OCI-LY1 (cell line): ENCODE results near the gene S100PBP.

Source experiments
- EZH2 ChIP-seq: fragments of 200-600 bp; sonication (generic), shearing (Covaris generic); IDR thresholded peaks from 2 replicates; pipeline ENCODE4 v1.8.0; 2017; ENCODE audit warnings: borderline replicate concordance, mixed run types, mild to moderate bottlenecking, antibody characterized with exemption, low read length, moderate library complexity, mixed read lengths
- TF ChIP-seq, protein P1 (sequence below): fragments of 200-600 bp; sonication (generic), shearing (Covaris generic); IDR thresholded peaks from 2 replicates; pipeline ENCODE4 v1.5.1; 2017; ENCODE audit warnings: mild to moderate bottlenecking, antibody characterized with exemption, low read length, moderate library complexity, mixed read lengths

DNA sequence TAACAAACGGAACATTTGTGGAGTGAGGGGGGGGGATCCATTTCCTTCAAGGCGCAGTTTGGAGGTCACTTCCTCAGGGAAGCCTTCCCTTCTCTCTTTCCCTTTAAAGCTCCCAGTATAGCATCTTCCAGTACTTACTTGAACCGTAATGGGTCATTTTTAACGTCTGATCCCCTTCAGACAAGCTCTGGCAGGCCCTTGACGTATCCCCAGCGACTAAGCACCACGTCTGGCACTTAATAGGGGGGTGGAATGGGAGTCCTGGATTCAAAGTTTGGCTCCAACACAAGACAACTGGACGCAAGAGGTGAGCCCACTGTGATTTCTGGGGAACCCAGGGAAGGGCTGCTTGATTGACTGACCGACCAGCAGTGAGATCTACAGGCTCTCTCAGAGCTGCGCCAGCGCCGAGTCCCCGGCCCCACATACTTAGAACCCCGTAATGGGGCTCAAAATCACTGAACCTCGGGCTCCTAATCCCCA lies 736 bp upstream of the S100PBP start:
- TF ChIP-seq, protein P1, sequence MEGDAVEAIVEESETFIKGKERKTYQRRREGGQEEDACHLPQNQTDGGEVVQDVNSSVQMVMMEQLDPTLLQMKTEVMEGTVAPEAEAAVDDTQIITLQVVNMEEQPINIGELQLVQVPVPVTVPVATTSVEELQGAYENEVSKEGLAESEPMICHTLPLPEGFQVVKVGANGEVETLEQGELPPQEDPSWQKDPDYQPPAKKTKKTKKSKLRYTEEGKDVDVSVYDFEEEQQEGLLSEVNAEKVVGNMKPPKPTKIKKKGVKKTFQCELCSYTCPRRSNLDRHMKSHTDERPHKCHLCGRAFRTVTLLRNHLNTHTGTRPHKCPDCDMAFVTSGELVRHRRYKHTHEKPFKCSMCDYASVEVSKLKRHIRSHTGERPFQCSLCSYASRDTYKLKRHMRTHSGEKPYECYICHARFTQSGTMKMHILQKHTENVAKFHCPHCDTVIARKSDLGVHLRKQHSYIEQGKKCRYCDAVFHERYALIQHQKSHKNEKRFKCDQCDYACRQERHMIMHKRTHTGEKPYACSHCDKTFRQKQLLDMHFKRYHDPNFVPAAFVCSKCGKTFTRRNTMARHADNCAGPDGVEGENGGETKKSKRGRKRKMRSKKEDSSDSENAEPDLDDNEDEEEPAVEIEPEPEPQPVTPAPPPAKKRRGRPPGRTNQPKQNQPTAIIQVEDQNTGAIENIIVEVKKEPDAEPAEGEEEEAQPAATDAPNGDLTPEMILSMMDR: no peak
- no peak for TF ChIP-seq EZH2
